ENCODE measurements around the gene ADIG.

- TF ChIP-seq POLR2A (IDR thresholded peaks at IDR 0.05; ENCODE audit: low read length) = no peak
- no peak for TF ChIP-seq GATA1 (IDR thresholded peaks at IDR 0.05; ENCODE audit: low read depth, low read length)
These were observed 8.4 kb downstream of the ADIG start for GRCh38 chr20:38589351-38589750.

Data from erythroblast (primary cell).